IMR-90 (cell line): ENCODE results near the gene PCDHA1.
"Not testable (repeated sequence)": the region's sequence is repeated elsewhere in the genome, so short reads cannot be mapped to it uniquely, and the experiment has no call there.

ENCODE experiments used
- FOS ChIP-seq: fragments of 150-350 bp; IDR thresholded peaks from 2 replicates; pipeline ENCODE4 v1.6.1; 2016; ENCODE audit warnings: low read depth, low read length
- MXI1 ChIP-seq: IDR thresholded peaks from 2 replicates; pipeline ENCODE4 v1.6.1; 2012; ENCODE audit warnings: low read depth, mild to moderate bottlenecking, low read length, moderate library complexity, borderline replicate concordance
- RFX5 ChIP-seq: IDR thresholded peaks from 2 replicates; pipeline ENCODE4 v1.8.0; 2012; ENCODE audit warnings: low read depth, mild to moderate bottlenecking, low read length, moderate library complexity
- TF ChIP-seq, protein P1 (sequence below): conservative IDR thresholded peaks from 2 replicates; pipeline ENCODE4 v1.5.1; 2012; ENCODE audit warnings: mild to moderate bottlenecking, low read depth, low read length, improper control_type of control experiment

DNA sequence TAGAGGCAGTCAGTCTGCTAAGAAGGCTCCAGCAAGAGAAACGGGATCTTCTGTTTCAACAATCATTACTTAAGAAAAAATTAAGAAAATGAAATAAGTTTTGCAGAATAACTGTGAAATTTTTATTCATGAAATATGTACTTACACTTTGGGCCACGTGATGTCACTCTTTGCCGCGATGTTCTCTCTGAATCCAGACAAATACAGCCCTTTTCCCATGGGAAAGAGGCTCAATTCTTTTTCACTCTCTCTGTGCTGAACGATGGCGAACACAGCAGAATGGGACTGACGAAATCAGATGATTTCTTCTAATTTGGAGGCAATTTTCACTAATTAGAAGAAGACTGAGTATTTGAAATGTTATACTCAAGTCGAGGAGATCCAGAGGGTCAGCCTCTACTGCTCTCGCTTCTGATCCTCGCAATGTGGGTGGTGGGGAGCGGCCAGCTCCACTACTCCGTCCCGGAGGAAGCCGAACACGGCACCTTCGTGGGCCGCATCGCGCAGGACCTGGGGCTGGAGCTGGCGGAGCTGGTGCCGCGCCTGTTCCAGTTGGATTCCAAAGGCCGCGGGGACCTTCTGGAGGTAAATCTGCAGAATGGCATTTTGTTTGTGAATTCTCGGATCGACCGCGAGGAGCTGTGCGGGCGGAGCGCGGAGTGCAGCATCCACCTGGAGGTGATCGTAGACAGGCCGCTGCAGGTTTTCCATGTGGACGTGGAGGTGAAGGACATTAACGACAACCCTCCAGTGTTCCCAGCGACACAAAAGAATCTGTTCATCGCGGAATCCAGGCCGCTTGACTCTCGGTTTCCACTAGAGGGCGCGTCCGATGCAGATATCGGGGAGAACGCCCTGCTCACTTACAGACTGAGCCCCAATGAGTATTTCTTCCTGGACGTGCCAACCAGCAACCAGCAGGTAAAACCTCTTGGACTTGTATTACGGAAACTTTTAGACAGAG lies 62.5 kb downstream of the PCDHA1 start, which contains the start of gene PCDHA9:
- not testable (repeated sequence) for TF ChIP-seq MXI1, FOS, RFX5
- TF ChIP-seq, protein P1, sequence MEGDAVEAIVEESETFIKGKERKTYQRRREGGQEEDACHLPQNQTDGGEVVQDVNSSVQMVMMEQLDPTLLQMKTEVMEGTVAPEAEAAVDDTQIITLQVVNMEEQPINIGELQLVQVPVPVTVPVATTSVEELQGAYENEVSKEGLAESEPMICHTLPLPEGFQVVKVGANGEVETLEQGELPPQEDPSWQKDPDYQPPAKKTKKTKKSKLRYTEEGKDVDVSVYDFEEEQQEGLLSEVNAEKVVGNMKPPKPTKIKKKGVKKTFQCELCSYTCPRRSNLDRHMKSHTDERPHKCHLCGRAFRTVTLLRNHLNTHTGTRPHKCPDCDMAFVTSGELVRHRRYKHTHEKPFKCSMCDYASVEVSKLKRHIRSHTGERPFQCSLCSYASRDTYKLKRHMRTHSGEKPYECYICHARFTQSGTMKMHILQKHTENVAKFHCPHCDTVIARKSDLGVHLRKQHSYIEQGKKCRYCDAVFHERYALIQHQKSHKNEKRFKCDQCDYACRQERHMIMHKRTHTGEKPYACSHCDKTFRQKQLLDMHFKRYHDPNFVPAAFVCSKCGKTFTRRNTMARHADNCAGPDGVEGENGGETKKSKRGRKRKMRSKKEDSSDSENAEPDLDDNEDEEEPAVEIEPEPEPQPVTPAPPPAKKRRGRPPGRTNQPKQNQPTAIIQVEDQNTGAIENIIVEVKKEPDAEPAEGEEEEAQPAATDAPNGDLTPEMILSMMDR: not testable (repeated sequence)
